GM12865 (cell line): ENCODE results near the gene SUDS3.
"Not testable (repeated sequence)": the region's sequence is repeated elsewhere in the genome, so short reads cannot be mapped to it uniquely, and the experiment has no call there.

ENCODE experiments used
- DNase-seq: peaks from one replicate; pipeline ENCODE4 v3.0.0; 2010; ENCODE audit warnings: low read depth
- H3K4me3 ChIP-seq: 2 replicates; pipeline ENCODE4 v1.5.1; 2011; ENCODE audit warnings: mild to moderate bottlenecking, low read depth, low read length, control low read depth
- CTCF ChIP-seq: IDR thresholded peaks from 2 replicates; pipeline ENCODE4 v1.5.1; 2011; ENCODE audit warnings: low read length, control low read depth, low read depth, inconsistent platforms; ENCODE audit not compliant: insufficient read depth; ENCODE audit errors: missing control alignments

SUDS3 gene

GRCh38 chr12:118391836-118392235, 15.5 kb downstream of the SUDS3 start:
- TF ChIP-seq CTCF, result no peak
- H3K4me3 ChIP-seq, result no peak overlapping the region
- DNase-seq, result no peak

GRCh38 chr12:118397708-118398440, 21.5 kb downstream of the SUDS3 start:
- no peak for TF ChIP-seq CTCF
- no peak overlapping the region for H3K4me3 ChIP-seq
- DNase-seq, result no peak

GRCh38 chr12:118398524-118398923, 22.2 kb downstream of the SUDS3 start:
- no peak for TF ChIP-seq CTCF
- no peak overlapping the region for H3K4me3 ChIP-seq
- DNase-seq, result no peak

GRCh38 chr12:118398940-118399339, 22.6 kb downstream of the SUDS3 start:
- H3K4me3 ChIP-seq, result no peak overlapping the region
- no peak for DNase-seq
- TF ChIP-seq CTCF, result no peak

GRCh38 chr12:118402251-118402650, 25.9 kb downstream of the SUDS3 start:
- DNase-seq, result no peak
- no peak for TF ChIP-seq CTCF
- no peak overlapping the region for H3K4me3 ChIP-seq

- DNase-seq, result peak; percentile 58
- no peak overlapping the region for H3K4me3 ChIP-seq
- TF ChIP-seq CTCF, result peak; percentile 64
These were observed 28.6 kb downstream of the SUDS3 start for GRCh38 chr12:118404876-118405521.

GRCh38 chr12:118408241-118408640, 31.9 kb downstream of the SUDS3 start:
- DNase-seq, H3K4me3 ChIP-seq: not testable (repeated sequence)
